Trophoblast cell (in vitro differentiated cells and primary cell): ENCODE results near the gene TMEM196.

Source experiments
- DNase-seq, 2 donors: peaks; one replicate each; pipeline ENCODE4 v3.0.0-alpha.2; 2016
- H2AFZ ChIP-seq: 2 replicates; pipeline ENCODE4 v1.6.1; 2013; ENCODE audit warnings: low read length, moderate library complexity, mild to moderate bottlenecking; ENCODE audit not compliant: insufficient read depth, poor library complexity
- H2AK5ac ChIP-seq: 2 replicates; pipeline ENCODE4 v1.6.1; 2013; ENCODE audit warnings: mild to moderate bottlenecking, low read length
- H2BK120ac ChIP-seq: 2 replicates; pipeline ENCODE4 v1.6.1; 2013; ENCODE audit warnings: low read length, mild to moderate bottlenecking, moderate library complexity; ENCODE audit not compliant: insufficient read depth, poor library complexity
- H2BK12ac ChIP-seq: 2 replicates; pipeline ENCODE4 v1.6.1; 2013; ENCODE audit warnings: mild to moderate bottlenecking, low read length, moderate library complexity
- H2BK5ac ChIP-seq: 2 replicates; pipeline ENCODE4 v1.6.1; 2013; ENCODE audit warnings: low read length, low read depth, moderate library complexity, mild to moderate bottlenecking; ENCODE audit not compliant: poor library complexity
- H3K14ac ChIP-seq: 2 replicates; pipeline ENCODE4 v1.6.1; 2013; ENCODE audit warnings: mild to moderate bottlenecking, low read length
- H3K18ac ChIP-seq: 2 replicates; pipeline ENCODE4 v1.6.1; 2013; ENCODE audit warnings: mild to moderate bottlenecking, low read length
- H3K23ac ChIP-seq: 2 replicates; pipeline ENCODE4 v1.6.1; 2013; ENCODE audit warnings: low read length
- H3K27ac ChIP-seq: 2 replicates; pipeline ENCODE4 v1.5.1; 2013; ENCODE audit warnings: low read depth, mild to moderate bottlenecking, inconsistent platforms, low read length, moderate library complexity
- H3K27me3 ChIP-seq: 2 replicates; pipeline ENCODE4 v1.6.1; 2013; ENCODE audit warnings: inconsistent platforms, mild to moderate bottlenecking, low read length, moderate library complexity; ENCODE audit not compliant: insufficient read depth
- H3K36me3 ChIP-seq, 2 experiments: 1 replicate in 1 of 2; 2 replicates in 1 of 2; pipeline ENCODE4 v1.6.1; 2013; ENCODE audit warnings: low read length in 2 of 2, mild to moderate bottlenecking in 2 of 2, moderate library complexity in 1 of 2; ENCODE audit not compliant: insufficient read depth in 2 of 2, control insufficient read depth in 1 of 2
- H3K4ac ChIP-seq: 2 replicates; pipeline ENCODE4 v1.6.1; 2013; ENCODE audit warnings: low read depth, mild to moderate bottlenecking, low read length, moderate library complexity
- H3K4me1 ChIP-seq, 2 experiments: 1 replicate in 1 of 2; 2 replicates in 1 of 2; pipeline ENCODE4 v1.6.1; 2013; ENCODE audit warnings: low read length in 2 of 2, mild to moderate bottlenecking in 2 of 2, moderate library complexity in 1 of 2; ENCODE audit not compliant: insufficient read depth in 2 of 2, control insufficient read depth in 1 of 2
- H3K4me2 ChIP-seq: 2 replicates; pipeline ENCODE4 v1.6.1; 2013; ENCODE audit warnings: inconsistent platforms, mild to moderate bottlenecking, low read length, moderate library complexity
- H3K4me3 ChIP-seq: 2 replicates; pipeline ENCODE4 v1.5.1; 2013; ENCODE audit warnings: mild to moderate bottlenecking, low read depth, low read length, inconsistent platforms
- H3K79me1 ChIP-seq: one replicate; pipeline ENCODE4 v1.6.1; 2013; ENCODE audit warnings: low read length
- H3K79me2 ChIP-seq: 2 replicates; pipeline ENCODE4 v1.6.1; 2013; ENCODE audit warnings: low read length, mild to moderate bottlenecking; ENCODE audit not compliant: control insufficient read depth, insufficient read depth, poor library complexity
- H3K9ac ChIP-seq: 2 replicates; pipeline ENCODE4 v1.6.1; 2013; ENCODE audit warnings: mild to moderate bottlenecking, low read length
- H3K9me3 ChIP-seq: 2 replicates; pipeline ENCODE4 v1.6.1; 2013; ENCODE audit warnings: low read depth, mild to moderate bottlenecking, control low read depth, inconsistent platforms, low read length; ENCODE audit not compliant: insufficient read depth
- H4K12ac ChIP-seq: 2 replicates; pipeline ENCODE4 v1.6.1; 2013; ENCODE audit warnings: low read depth, mild to moderate bottlenecking, low read length, moderate library complexity
- H4K8ac ChIP-seq: 2 replicates; pipeline ENCODE4 v1.6.1; 2013; ENCODE audit warnings: low read depth, mild to moderate bottlenecking, low read length, moderate library complexity
- H4K91ac ChIP-seq: one replicate; pipeline ENCODE4 v1.6.1; 2013; ENCODE audit warnings: low read depth, mild to moderate bottlenecking, low read length, moderate library complexity
- WGBS: extraction: QIAGEN DNeasy Blood & Tissue Kit; methylation state at CpG from one replicate; pipeline ENCODE4 v1.1.7; 2013; ENCODE audit warnings: missing lambda C conversion rate; ENCODE audit not compliant: insufficient read length, insufficient coverage; ENCODE audit errors: extremely low coverage; 5-methylcytosine and 5-hydroxymethylcytosine counted together

TMEM196 gene

DNA sequence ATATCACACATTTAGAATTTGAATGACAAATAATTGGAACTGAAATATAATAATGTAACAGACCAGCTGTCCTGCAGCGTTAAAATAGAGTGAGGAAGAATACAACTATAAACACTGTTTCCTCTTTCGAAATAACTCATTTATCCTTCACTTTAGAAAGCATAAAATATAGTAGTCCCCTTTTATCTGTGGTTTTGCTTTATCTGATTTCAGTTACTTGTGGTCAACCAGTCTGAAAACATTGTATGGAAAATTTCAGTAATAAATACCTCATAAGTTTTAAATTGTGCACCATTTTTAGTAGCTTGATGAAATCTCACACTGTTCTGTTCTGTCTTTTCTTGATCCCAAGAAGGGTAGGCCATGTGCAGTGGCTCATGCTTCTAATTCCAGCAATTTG, 96.2 kb downstream of the TMEM196 start:
- no peak overlapping the region for H2BK120ac ChIP-seq
- H3K23ac ChIP-seq, result no peak overlapping the region
- no peak for DNase-seq
- no peaks in the 10 kb centered on the region for H3K27me3 ChIP-seq
- no peak overlapping the region for H3K4me3 ChIP-seq
- H3K27ac ChIP-seq, result no peak overlapping the region
- H2AK5ac ChIP-seq, result no peak overlapping the region
- no peak overlapping the region for H3K4ac ChIP-seq
- H4K12ac ChIP-seq, result no peak overlapping the region
- no peak overlapping the region for H3K4me2 ChIP-seq
- H3K9ac ChIP-seq, result no peak overlapping the region
- no peak overlapping the region for H3K18ac ChIP-seq
- H2AFZ ChIP-seq, result no peak overlapping the region
- H3K9me3 ChIP-seq, result no peaks in the 10 kb centered on the region
- no peaks in the 10 kb centered on the region for H3K36me3 ChIP-seq
- no peaks in the 10 kb centered on the region for H3K4me1 ChIP-seq
- H4K8ac ChIP-seq, result no peak overlapping the region
- H4K91ac ChIP-seq, result no peak overlapping the region
- H3K14ac ChIP-seq, result no peak overlapping the region
- no peaks in the 10 kb centered on the region for H3K79me1 ChIP-seq
- WGBS, result no CpG with 5 or more reads among the region's 2 CpGs
- H2BK12ac ChIP-seq, result no peak overlapping the region
- H2BK5ac ChIP-seq, result no peak overlapping the region
- H3K79me2 ChIP-seq, result no peaks in the 10 kb centered on the region

DNA sequence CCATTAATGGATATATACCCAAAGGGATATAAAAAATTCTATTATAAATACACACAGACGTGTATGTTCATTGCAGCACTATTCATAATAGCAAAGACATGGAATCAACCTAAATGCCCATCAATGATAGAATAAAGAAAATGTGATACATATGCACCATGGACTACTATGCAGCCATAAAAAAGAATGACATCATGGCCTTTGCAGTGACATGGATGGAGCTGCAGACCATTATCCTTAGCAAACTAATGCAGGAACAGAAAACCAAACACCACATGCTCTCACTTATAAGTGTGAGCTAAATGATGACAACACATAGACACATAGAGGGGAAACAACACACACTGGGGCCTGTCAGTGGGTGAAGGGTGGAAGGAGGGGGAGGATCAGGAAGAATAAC, 97.6 kb downstream of the TMEM196 start:
- H3K79me2 ChIP-seq, result no peaks in the 10 kb centered on the region
- H4K8ac ChIP-seq, result no peak overlapping the region
- no peak overlapping the region for H2AFZ ChIP-seq
- no peak overlapping the region for H4K91ac ChIP-seq
- H3K23ac ChIP-seq, result no peak overlapping the region
- no peak overlapping the region for H2BK5ac ChIP-seq
- no peak overlapping the region for H3K18ac ChIP-seq
- no peaks in the 10 kb centered on the region for H3K4me1 ChIP-seq
- H3K27me3 ChIP-seq, result no peaks in the 10 kb centered on the region
- no peak overlapping the region for H3K9ac ChIP-seq
- H3K27ac ChIP-seq, result no peak overlapping the region
- H2AK5ac ChIP-seq, result no peak overlapping the region
- no peak overlapping the region for H3K4me3 ChIP-seq
- no peaks in the 10 kb centered on the region for H3K79me1 ChIP-seq
- H3K4me2 ChIP-seq, result no peak overlapping the region
- no CpG with 5 or more reads among the region's 1 CpG for WGBS
- H3K36me3 ChIP-seq, result no peaks in the 10 kb centered on the region
- no peak overlapping the region for H3K4ac ChIP-seq
- no peaks in the 10 kb centered on the region for H3K9me3 ChIP-seq
- no peak overlapping the region for H4K12ac ChIP-seq
- no peak for DNase-seq
- no peak overlapping the region for H2BK12ac ChIP-seq
- no peak overlapping the region for H2BK120ac ChIP-seq
- H3K14ac ChIP-seq, result no peak overlapping the region

- Histone ChIP-seq H2BK12ac (no peak overlapping the region), H4K8ac (no peak overlapping the region), H3K4ac (no peak overlapping the region), H3K9me3 (no peaks in the 10 kb centered on the region), H3K27me3 (no peaks in the 10 kb centered on the region), H3K79me1 (no peaks in the 10 kb centered on the region), H3K14ac (no peak overlapping the region), H3K79me2 (no peaks in the 10 kb centered on the region), H2BK120ac (no peak overlapping the region), H2AK5ac (no peak overlapping the region), H3K9ac (no peak overlapping the region), H3K4me1 (no peaks in the 10 kb centered on the region), H4K91ac (no peak overlapping the region), H4K12ac (no peak overlapping the region), H3K27ac (no peak overlapping the region), H3K4me3 (no peak overlapping the region), H3K18ac (no peak overlapping the region), H2AFZ (no peak overlapping the region), H3K4me2 (no peak overlapping the region), H2BK5ac (no peak overlapping the region), H3K36me3 (no peaks in the 10 kb centered on the region), H3K23ac (no peak overlapping the region)
- no CpG with 5 or more reads among the region's 5 CpGs for WGBS
- DNase-seq, result no peak
Observed at GRCh38 chr7:19674266-19674960, 99.0 kb downstream of the TMEM196 start.

- Histone ChIP-seq H2BK120ac (no peak overlapping the region), H2BK5ac (no peak overlapping the region), H2BK12ac (no peak overlapping the region), H3K79me1 (no peaks in the 10 kb centered on the region), H3K36me3 (no peaks in the 10 kb centered on the region), H3K9ac (no peak overlapping the region), H3K27ac (no peak overlapping the region), H3K23ac (no peak overlapping the region), H3K4me1 (no peaks in the 10 kb centered on the region), H3K4me3 (no peak overlapping the region), H3K14ac (no peak overlapping the region), H4K12ac (no peak overlapping the region), H2AK5ac (no peak overlapping the region), H3K4me2 (no peak overlapping the region), H3K27me3 (no peaks in the 10 kb centered on the region), H2AFZ (no peak overlapping the region), H3K79me2 (no peaks in the 10 kb centered on the region), H4K8ac (no peak overlapping the region), H4K91ac (no peak overlapping the region), H3K9me3 (no peaks in the 10 kb centered on the region), H3K4ac (no peak overlapping the region), H3K18ac (no peak overlapping the region)
- WGBS, result no CpG with 5 or more reads among the region's 1 CpG
- DNase-seq, result no peak
Observed at GRCh38 chr7:19670806-19671205, 102.6 kb downstream of the TMEM196 start.
